ENCODE results near the gene STRA6. TPM values are rescaled to one million over a fixed set of nuclear protein-coding genes. Genes with fewer than 3 reads are reported as not detected.

STRA6 gene
- total and polyA plus RNA-seq, 3 experiments from 2014 or later: not detected

DNA sequence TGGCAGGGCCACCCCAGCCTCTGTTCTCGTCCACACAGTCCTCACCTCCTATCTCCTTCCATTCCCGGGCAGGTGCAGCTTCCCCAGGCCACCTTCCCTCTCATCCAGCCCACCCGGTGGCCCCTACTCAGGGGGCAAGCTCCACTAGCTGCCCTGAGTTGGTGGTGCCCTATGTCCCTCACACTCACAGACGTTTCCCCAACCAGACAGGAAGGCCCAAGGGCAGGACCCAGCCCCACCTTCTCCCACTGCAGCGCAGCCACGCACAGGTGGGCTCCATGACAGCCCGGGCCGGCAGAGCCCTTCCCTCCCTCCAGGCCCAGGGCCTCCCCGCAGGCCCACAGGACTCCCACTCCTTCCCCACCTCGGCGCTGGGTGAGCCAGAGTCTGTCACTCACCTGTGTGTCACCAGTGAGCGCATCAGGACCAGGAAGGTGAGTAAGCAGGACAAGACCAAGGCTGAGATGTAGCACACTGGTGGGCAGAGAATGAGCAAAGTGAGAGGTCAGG is 17.9 kb downstream of the STRA6 start:
- ChIA-PET CTCF (no interaction called here), POLR2A (no interaction called here)
- Mint-ChIP-seq H3K27me3 (peaks cover 3 to 13% of the 10 kb centered on the region in 2 donors), H3K4me3 (peak overlapping the region in 1 of 7 donors; percentile 51), H3K4me1 (no peaks in the 10 kb centered on the region), H3K9me3 (no peaks in the 10 kb centered on the region), H3K36me3 (no peaks in the 10 kb centered on the region), H3K27ac (no peak overlapping the region)
- Histone ChIP-seq H3K27me3 (ENCODE audit: insufficient read depth, low read length, poor library complexity, severe bottlenecking) (no peaks in the 10 kb centered on the region), H3K4me3 (ENCODE audit: low read length) (no peak overlapping the region), H3K27ac (ENCODE audit: low read depth, low read length) (no peak overlapping the region), H3K4me1 (ENCODE audit: insufficient read depth, low read length) (no peaks in the 10 kb centered on the region), H3K36me3 (ENCODE audit: insufficient read depth, low read length) (no peaks in the 10 kb centered on the region), H3K9me3 (ENCODE audit: low read length) (no peaks in the 10 kb centered on the region)
- no peak for DNase-seq

DNA sequence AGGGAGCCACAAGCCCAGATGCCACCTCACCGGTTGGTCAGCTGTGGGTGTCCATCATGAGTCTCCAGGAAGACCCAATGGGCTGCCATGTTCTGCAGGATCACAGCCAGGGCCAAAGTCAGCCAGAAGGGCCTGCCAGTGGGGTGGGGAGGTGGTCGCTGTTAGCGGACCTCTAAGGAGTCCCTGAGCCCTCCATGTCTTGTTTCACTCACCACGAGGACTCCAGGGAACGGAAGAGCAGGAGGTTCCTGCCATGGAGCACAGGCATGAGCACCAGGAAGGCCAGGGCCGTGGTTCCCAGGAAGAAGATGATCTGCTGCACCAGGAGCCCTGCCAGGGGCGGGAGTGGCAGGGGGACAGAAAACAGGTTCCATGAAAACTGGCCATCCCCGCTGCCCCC is 20.5 kb downstream of the STRA6 start:
- H3K4me1 ChIP-seq (ENCODE audit: insufficient read depth, low read length): no peaks in the 10 kb centered on the region
- H3K27me3 ChIP-seq (ENCODE audit: insufficient read depth, low read length, poor library complexity, severe bottlenecking): no peaks in the 10 kb centered on the region
- H3K9me3 ChIP-seq (ENCODE audit: low read length): no peaks in the 10 kb centered on the region
- CTCF ChIA-PET: no interaction called here
- H3K27ac Mint-ChIP-seq: no peak overlapping the region
- no peak overlapping the region for H3K4me3 Mint-ChIP-seq
- H3K27ac ChIP-seq (ENCODE audit: low read depth, low read length): no peak overlapping the region
- H3K4me3 ChIP-seq (ENCODE audit: low read length): no peak overlapping the region
- H3K4me1 Mint-ChIP-seq: no peaks in the 10 kb centered on the region
- DNase-seq: no peak
- H3K36me3 Mint-ChIP-seq: no peaks in the 10 kb centered on the region
- H3K27me3 Mint-ChIP-seq: peaks cover 5 to 17% of the 10 kb centered on the region in 2 donors
- no peaks in the 10 kb centered on the region for H3K36me3 ChIP-seq (ENCODE audit: insufficient read depth, low read length)
- H3K9me3 Mint-ChIP-seq: no peaks in the 10 kb centered on the region
- POLR2A ChIA-PET: no interaction called here

GRCh38 chr15:74180881-74181602 is 21.5 kb downstream of the STRA6 start:
- CTCF ChIA-PET: no interaction called here

GRCh38 chr15:74179983-74180880 is 22.4 kb downstream of the STRA6 start:
- H3K27me3 Mint-ChIP-seq: peaks cover 2 to 17% of the 10 kb centered on the region in 2 donors
- Histone ChIP-seq H3K9me3 (ENCODE audit: low read length) (no peaks in the 10 kb centered on the region), H3K27ac (ENCODE audit: low read depth, low read length) (no peak overlapping the region), H3K4me3 (ENCODE audit: low read length) (no peak overlapping the region), H3K27me3 (ENCODE audit: insufficient read depth, low read length, poor library complexity, severe bottlenecking) (no peaks in the 10 kb centered on the region), H3K4me1 (ENCODE audit: insufficient read depth, low read length) (no peaks in the 10 kb centered on the region), H3K36me3 (ENCODE audit: insufficient read depth, low read length) (no peaks in the 10 kb centered on the region)
- ChIA-PET CTCF (no interaction called here), POLR2A (no interaction called here)
- no peak overlapping the region for H3K27ac Mint-ChIP-seq
- no peaks in the 10 kb centered on the region for H3K36me3 Mint-ChIP-seq
- H3K4me1 Mint-ChIP-seq: no peaks in the 10 kb centered on the region
- H3K9me3 Mint-ChIP-seq: no peaks in the 10 kb centered on the region
- no peak for DNase-seq
- H3K4me3 Mint-ChIP-seq: no peak overlapping the region

More at GRCh38 chr15:74180881-74181602, 21.5 kb downstream of the STRA6 start:
- Mint-ChIP-seq H3K4me3 (no peak overlapping the region), H3K36me3 (no peaks in the 10 kb centered on the region), H3K9me3 (no peaks in the 10 kb centered on the region), H3K27me3 (peaks cover 5 to 17% of the 10 kb centered on the region in 2 donors), H3K4me1 (no peaks in the 10 kb centered on the region), H3K27ac (peak overlapping the region in 1 of 8 donors; percentile 55)
- no peak for DNase-seq
- POLR2A ChIA-PET: no interaction called here
- H3K9me3 ChIP-seq (ENCODE audit: low read length): no peaks in the 10 kb centered on the region
- H3K4me3 ChIP-seq (ENCODE audit: low read length): no peak overlapping the region
- no peak overlapping the region for H3K27ac ChIP-seq (ENCODE audit: low read depth, low read length)
- no peaks in the 10 kb centered on the region for H3K36me3 ChIP-seq (ENCODE audit: insufficient read depth, low read length)
- no peaks in the 10 kb centered on the region for H3K27me3 ChIP-seq (ENCODE audit: insufficient read depth, low read length, poor library complexity, severe bottlenecking)
- no peaks in the 10 kb centered on the region for H3K4me1 ChIP-seq (ENCODE audit: insufficient read depth, low read length)

DNA sequence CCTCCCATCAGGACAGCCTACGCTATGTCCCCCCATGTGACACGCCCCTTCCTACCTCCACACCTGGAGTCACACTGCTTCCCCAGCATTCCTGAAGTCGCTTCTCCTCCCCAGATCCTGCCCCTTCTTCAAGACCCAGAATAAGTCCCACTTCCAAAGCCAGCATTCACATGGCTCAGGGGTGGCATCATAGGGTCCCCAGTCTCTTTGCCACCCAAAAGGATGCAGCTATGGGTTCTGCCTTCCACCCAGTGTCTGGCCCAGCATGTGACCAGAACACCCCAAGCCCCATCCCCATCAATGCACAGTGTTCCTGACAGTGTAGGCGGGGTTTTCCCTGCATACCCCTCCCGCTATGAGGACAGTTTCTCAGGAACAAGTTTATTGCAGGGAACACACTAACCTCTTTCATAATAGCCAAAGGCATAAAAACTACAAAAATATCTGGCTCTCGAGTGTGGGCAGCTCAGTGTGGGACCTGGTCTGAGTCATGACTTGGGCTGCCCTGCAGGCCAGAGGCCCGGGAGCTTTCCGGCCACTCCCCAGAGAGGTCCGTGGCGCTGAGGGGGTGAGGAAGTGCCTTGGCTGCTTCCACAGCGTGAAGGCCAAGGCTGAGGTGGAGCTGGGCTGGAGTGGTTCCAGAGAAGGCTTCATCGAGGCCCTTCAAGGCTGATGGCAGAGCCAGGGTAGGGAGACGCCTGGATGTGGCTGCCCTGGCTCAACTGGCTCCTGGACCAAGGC is 23.3 kb downstream of the STRA6 start:
- Mint-ChIP-seq H3K27me3 (peaks cover 2 to 17% of the 10 kb centered on the region in 2 donors), H3K9me3 (no peaks in the 10 kb centered on the region), H3K4me1 (no peaks in the 10 kb centered on the region), H3K4me3 (no peak overlapping the region), H3K36me3 (no peaks in the 10 kb centered on the region), H3K27ac (no peak overlapping the region)
- H3K27me3 ChIP-seq (ENCODE audit: insufficient read depth, low read length, poor library complexity, severe bottlenecking): no peaks in the 10 kb centered on the region
- H3K36me3 ChIP-seq (ENCODE audit: insufficient read depth, low read length): no peaks in the 10 kb centered on the region
- no peaks in the 10 kb centered on the region for H3K4me1 ChIP-seq (ENCODE audit: insufficient read depth, low read length)
- H3K27ac ChIP-seq (ENCODE audit: low read depth, low read length): no peak overlapping the region
- ChIA-PET POLR2A (no interaction called here), CTCF (no interaction called here)
- H3K4me3 ChIP-seq (ENCODE audit: low read length): no peak overlapping the region
- no peaks in the 10 kb centered on the region for H3K9me3 ChIP-seq (ENCODE audit: low read length)
- no peak for DNase-seq

DNA sequence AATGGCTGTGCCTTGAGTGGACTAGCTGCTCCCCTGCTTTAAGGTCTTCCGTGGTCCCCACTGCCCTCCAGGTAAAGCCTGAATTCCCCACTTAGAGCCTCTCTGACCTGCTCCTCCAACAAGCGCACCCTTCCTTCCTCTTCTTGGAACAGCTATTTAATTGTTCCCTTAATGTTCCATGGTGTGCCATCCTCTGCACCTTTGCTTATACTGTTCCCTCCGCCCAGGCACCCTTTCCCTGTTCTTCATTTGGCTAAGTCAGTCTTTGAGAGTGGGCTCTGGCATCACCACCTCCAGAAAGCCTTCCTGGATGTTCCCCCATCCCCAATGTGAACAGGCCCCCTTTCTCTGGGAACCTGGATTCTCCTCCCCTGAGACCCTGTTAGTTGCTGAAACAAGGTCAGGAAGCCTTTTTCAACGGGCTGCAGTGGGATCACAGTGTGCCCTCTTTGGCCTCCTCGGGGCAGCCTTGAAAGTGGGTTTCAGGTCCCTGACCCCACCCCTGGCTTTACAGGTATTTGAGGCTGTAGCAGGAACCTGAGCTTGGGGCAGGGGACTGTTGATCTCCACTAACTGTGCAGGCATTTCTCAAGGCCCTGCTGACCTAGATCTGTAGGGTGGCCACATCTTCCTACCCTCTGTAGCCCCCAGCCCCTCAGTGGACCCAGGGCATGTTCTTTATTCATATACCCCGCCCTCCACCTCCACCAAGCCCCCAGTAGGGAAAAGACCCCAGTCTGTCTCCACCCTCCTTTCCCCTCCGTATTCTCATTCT is 24.1 kb downstream of the STRA6 start:
- Histone ChIP-seq H3K27me3 (ENCODE audit: insufficient read depth, low read length, poor library complexity, severe bottlenecking) (no peaks in the 10 kb centered on the region), H3K4me3 (ENCODE audit: low read length) (no peak overlapping the region), H3K9me3 (ENCODE audit: low read length) (no peaks in the 10 kb centered on the region), H3K27ac (ENCODE audit: low read depth, low read length) (no peak overlapping the region), H3K4me1 (ENCODE audit: insufficient read depth, low read length) (no peaks in the 10 kb centered on the region), H3K36me3 (ENCODE audit: insufficient read depth, low read length) (no peaks in the 10 kb centered on the region)
- Mint-ChIP-seq H3K9me3 (no peaks in the 10 kb centered on the region), H3K27me3 (peaks cover 2 to 17% of the 10 kb centered on the region in 2 donors), H3K4me3 (no peak overlapping the region), H3K36me3 (no peaks in the 10 kb centered on the region), H3K27ac (no peak overlapping the region), H3K4me1 (no peaks in the 10 kb centered on the region)
- ChIA-PET POLR2A (no interaction called here), CTCF (no interaction called here)
- no peak for DNase-seq

DNA sequence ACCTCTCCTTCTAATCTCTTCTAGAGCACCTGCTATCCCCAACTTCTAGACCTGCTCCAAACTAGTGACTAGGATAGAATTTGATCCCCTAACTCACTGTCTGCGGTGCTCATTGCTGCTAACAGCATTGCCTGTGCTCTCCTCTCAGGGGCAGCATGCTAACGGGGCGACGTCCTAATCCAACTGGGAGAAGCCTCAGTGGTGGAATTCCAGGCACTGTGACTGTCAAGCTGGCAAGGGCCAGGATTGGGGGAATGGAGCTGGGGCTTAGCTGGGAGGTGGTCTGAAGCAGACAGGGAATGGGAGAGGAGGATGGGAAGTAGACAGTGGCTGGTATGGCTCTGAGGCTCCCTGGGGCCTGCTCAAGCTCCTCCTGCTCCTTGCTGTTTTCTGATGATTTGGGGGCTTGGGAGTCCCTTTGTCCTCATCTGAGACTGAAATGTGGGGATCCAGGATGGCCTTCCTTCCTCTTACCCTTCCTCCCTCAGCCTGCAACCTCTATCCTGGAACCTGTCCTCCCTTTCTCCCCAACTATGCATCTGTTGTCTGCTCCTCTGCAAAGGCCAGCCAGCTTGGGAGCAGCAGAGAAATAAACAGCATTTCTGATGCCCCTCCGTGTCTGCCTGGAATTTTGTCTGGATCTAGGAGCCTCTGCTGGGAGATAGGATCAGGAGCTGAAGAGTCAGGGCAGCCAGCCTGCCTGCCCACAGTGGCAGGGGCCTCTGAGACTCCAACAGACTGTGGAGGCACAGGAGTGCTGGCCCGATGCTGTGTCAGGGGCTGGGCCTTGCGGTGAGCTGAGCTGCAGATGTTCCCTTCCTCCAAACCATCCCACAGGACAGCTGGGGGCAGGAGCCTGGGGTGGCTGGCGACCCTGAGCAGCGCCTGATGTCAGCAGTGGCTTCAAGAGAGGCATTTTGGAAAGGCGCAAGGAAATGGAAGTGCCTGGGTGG is 26.0 kb downstream of the STRA6 start:
- no peaks in the 10 kb centered on the region for H3K27me3 ChIP-seq (ENCODE audit: insufficient read depth, low read length, poor library complexity, severe bottlenecking)
- CTCF ChIA-PET: interaction anchor here (0.8 kb wide), 1 partner anchor 51 kb away, joined by 3 read pairs; no protein-coding TSS in a partner anchor
- Mint-ChIP-seq H3K9me3 (no peaks in the 10 kb centered on the region), H3K4me1 (no peaks in the 10 kb centered on the region), H3K27me3 (peaks cover 2 to 17% of the 10 kb centered on the region in 2 donors), H3K4me3 (no peak overlapping the region), H3K27ac (no peak overlapping the region), H3K36me3 (no peaks in the 10 kb centered on the region)
- POLR2A ChIA-PET: no interaction called here
- no peaks in the 10 kb centered on the region for H3K9me3 ChIP-seq (ENCODE audit: low read length)
- no peak overlapping the region for H3K27ac ChIP-seq (ENCODE audit: low read depth, low read length)
- no peak for DNase-seq
- H3K4me1 ChIP-seq (ENCODE audit: insufficient read depth, low read length): no peaks in the 10 kb centered on the region
- no peak overlapping the region for H3K4me3 ChIP-seq (ENCODE audit: low read length)
- H3K36me3 ChIP-seq (ENCODE audit: insufficient read depth, low read length): no peaks in the 10 kb centered on the region
